HL-60 (cell line): ENCODE results near the gene MAGI2.
"Not testable (repeated sequence)": the region's sequence is repeated elsewhere in the genome, so short reads cannot be mapped to it uniquely, and the experiment has no call there.

Experiments used
- DNase-seq, 2 experiments: peaks; one replicate each; pipeline ENCODE4 v3.0.0-alpha.2; 2010 to 2020; ENCODE audit warnings: low read depth in 1 of 2, low spot score in 1 of 2
- H3K27ac ChIP-seq: fragments of 250-450 bp; sonication (Bioruptor Pico); replicated peaks from 2 replicates; pipeline ENCODE4 v1.5.1; 2020; ENCODE audit warnings: mild to moderate bottlenecking, moderate library complexity
- H3K27me3 ChIP-seq: fragments of 250-450 bp; sonication (Bioruptor Pico); 2 replicates; pipeline ENCODE4 v1.5.1; 2021; ENCODE audit warnings: mild to moderate bottlenecking, moderate library complexity; ENCODE audit not compliant: insufficient read depth, poor library complexity, severe bottlenecking
- H3K4me3 ChIP-seq: replicated peaks from 2 replicates; pipeline ENCODE4 v1.5.1; 2011; ENCODE audit warnings: mild to moderate bottlenecking, control low read depth, low read length; ENCODE audit not compliant: insufficient read depth
- CTCF ChIP-seq: IDR thresholded peaks from one replicate; pipeline ENCODE4 v1.5.1; 2011; ENCODE audit warnings: low read length, control low read depth, inconsistent platforms; ENCODE audit not compliant: insufficient read depth
- GABPA ChIP-seq: IDR thresholded peaks from 2 replicates; pipeline ENCODE4 v1.6.1; 2012; ENCODE audit warnings: low read depth
- POLR2AphosphoS5 ChIP-seq: IDR thresholded peaks from 2 replicates; pipeline ENCODE4 v1.6.1; 2012; ENCODE audit warnings: low read depth
- REST ChIP-seq: IDR thresholded peaks from 2 replicates; pipeline ENCODE4 v1.6.1; 2012; ENCODE audit warnings: low read depth; ENCODE audit not compliant: insufficient replicate concordance
- SPI1 ChIP-seq: IDR thresholded peaks from 2 replicates; pipeline ENCODE4 v1.6.1; 2012; ENCODE audit warnings: low read depth, mild to moderate bottlenecking, borderline replicate concordance

MAGI2 gene

GRCh38 chr7:78510580-78511188 lies 942.8 kb downstream of the MAGI2 start:
- no peak overlapping the region for H3K27ac ChIP-seq
- TF ChIP-seq SPI1 (no peak), CTCF (peak; percentile 36)
- peak in 1 of 2 experiments; percentile 17 for DNase-seq

GRCh38 chr7:78503301-78503700 lies 950.2 kb downstream of the MAGI2 start:
- H3K27ac ChIP-seq, H3K4me3 ChIP-seq, H3K27me3 ChIP-seq, DNase-seq: not testable (repeated sequence)

More at GRCh38 chr7:78510580-78511188, 942.8 kb downstream of the MAGI2 start:
- H3K4me3 ChIP-seq = no peak overlapping the region
- H3K27me3 ChIP-seq = no peaks in the 10 kb centered on the region

GRCh38 chr7:78501064-78501463 lies 952.4 kb downstream of the MAGI2 start:
- no peak for DNase-seq
- Histone ChIP-seq H3K4me3 (no peak overlapping the region), H3K27ac (no peak overlapping the region), H3K27me3 (no peaks in the 10 kb centered on the region)
- TF ChIP-seq REST (no peak), GABPA (no peak), POLR2AphosphoS5 (no peak), CTCF (no peak), SPI1 (no peak)

GRCh38 chr7:78499971-78500370 lies 953.5 kb downstream of the MAGI2 start:
- H3K4me3 ChIP-seq = no peak overlapping the region
- no peaks in the 10 kb centered on the region for H3K27me3 ChIP-seq
- no peak overlapping the region for H3K27ac ChIP-seq
- TF ChIP-seq REST (no peak), CTCF (no peak), SPI1 (no peak), GABPA (no peak), POLR2AphosphoS5 (no peak)
- no peak for DNase-seq
